Glutamatergic neuron (in vitro differentiated cells): ENCODE results near the gene PIP4K2B. TPM values are rescaled to one million over a fixed set of nuclear protein-coding genes. Genes with fewer than 3 reads are reported as not detected.
A peak's percentile ranks its signal among the peaks of the same experiment; 100 is the strongest.

Experiments
- DNase-seq: peaks from one replicate; pipeline ENCODE4 v3.0.0; 2022
- H3K27ac Mint-ChIP-seq: one replicate; pipeline ENCODE4 v1.8.0; 2020; ENCODE audit warnings: mild to moderate bottlenecking, mixed read lengths, inconsistent platforms; ENCODE audit not compliant: unreplicated experiment
- H3K27me3 Mint-ChIP-seq: one replicate; pipeline ENCODE4 v1.8.0; 2020; ENCODE audit warnings: mild to moderate bottlenecking, moderate library complexity, mixed read lengths, inconsistent platforms; ENCODE audit not compliant: unreplicated experiment
- H3K36me3 Mint-ChIP-seq: one replicate; pipeline ENCODE4 v1.8.0; 2020; ENCODE audit warnings: mild to moderate bottlenecking, mixed read lengths, inconsistent platforms; ENCODE audit not compliant: unreplicated experiment
- H3K4me1 Mint-ChIP-seq: one replicate; pipeline ENCODE4 v1.8.0; 2020; ENCODE audit warnings: mild to moderate bottlenecking, low read depth, mixed read lengths, inconsistent platforms; ENCODE audit not compliant: unreplicated experiment
- H3K4me3 Mint-ChIP-seq: one replicate; pipeline ENCODE4 v1.8.0; 2020; ENCODE audit warnings: mild to moderate bottlenecking, mixed read lengths, inconsistent platforms; ENCODE audit not compliant: unreplicated experiment
- H3K9me3 Mint-ChIP-seq: one replicate; pipeline ENCODE4 v1.8.0; 2020; ENCODE audit warnings: mild to moderate bottlenecking, moderate library complexity, mixed read lengths, inconsistent platforms; ENCODE audit not compliant: unreplicated experiment
- total RNA-seq: library from RNA; stranded (reverse); fragmentation: NEBNext Ultra II Directional; extraction: Animal tissue kit (Norgen Biotek cat#: 25700); gene quantifications from one replicate; pipeline ENCODE4 v1.2.1, GENCODE V29; 2021; ENCODE audit not compliant: unreplicated experiment
- TF ChIP-seq, protein P1 (sequence below): fragments of 200-600 bp; sonication (generic); IDR thresholded peaks from one replicate; pipeline ENCODE4 v1.5.0; 2021; ENCODE audit not compliant: partially characterized antibody, unreplicated experiment

The PIP4K2B gene
- total RNA-seq, 1 donor from 2014 or later, result 66.4 TPM

DNA sequence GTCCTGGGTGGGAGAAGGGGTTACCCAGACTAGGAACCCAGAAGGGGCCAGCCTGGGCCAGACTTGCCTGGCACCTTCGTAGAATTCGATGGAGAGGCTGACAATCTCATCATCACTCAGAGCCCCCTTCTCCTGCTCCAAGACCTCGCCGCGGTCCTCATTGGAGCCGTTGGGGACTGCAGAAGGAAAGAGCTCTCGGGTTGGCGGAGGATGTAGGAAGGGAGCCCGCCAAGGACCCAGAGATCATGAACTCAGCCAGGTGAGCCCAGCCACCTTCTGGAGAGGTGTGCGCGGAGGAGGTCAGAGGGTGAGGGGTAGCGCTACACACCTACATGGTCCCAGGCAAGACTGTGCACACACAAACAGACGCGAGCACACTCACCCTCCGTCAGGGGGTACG is 60.7 kb downstream of the PIP4K2B start:
- TF ChIP-seq, protein P1, sequence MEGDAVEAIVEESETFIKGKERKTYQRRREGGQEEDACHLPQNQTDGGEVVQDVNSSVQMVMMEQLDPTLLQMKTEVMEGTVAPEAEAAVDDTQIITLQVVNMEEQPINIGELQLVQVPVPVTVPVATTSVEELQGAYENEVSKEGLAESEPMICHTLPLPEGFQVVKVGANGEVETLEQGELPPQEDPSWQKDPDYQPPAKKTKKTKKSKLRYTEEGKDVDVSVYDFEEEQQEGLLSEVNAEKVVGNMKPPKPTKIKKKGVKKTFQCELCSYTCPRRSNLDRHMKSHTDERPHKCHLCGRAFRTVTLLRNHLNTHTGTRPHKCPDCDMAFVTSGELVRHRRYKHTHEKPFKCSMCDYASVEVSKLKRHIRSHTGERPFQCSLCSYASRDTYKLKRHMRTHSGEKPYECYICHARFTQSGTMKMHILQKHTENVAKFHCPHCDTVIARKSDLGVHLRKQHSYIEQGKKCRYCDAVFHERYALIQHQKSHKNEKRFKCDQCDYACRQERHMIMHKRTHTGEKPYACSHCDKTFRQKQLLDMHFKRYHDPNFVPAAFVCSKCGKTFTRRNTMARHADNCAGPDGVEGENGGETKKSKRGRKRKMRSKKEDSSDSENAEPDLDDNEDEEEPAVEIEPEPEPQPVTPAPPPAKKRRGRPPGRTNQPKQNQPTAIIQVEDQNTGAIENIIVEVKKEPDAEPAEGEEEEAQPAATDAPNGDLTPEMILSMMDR, result no peak
- no peak for DNase-seq
- H3K36me3 Mint-ChIP-seq, result peaks cover 5% of the 10 kb centered on the region
- H3K9me3 Mint-ChIP-seq, result peaks cover 13% of the 10 kb centered on the region
- peaks cover 9% of the 10 kb centered on the region for H3K27me3 Mint-ChIP-seq
- peaks cover 24% of the 10 kb centered on the region for H3K4me1 Mint-ChIP-seq
- no peak overlapping the region for H3K4me3 Mint-ChIP-seq
- no peak overlapping the region for H3K27ac Mint-ChIP-seq

DNA sequence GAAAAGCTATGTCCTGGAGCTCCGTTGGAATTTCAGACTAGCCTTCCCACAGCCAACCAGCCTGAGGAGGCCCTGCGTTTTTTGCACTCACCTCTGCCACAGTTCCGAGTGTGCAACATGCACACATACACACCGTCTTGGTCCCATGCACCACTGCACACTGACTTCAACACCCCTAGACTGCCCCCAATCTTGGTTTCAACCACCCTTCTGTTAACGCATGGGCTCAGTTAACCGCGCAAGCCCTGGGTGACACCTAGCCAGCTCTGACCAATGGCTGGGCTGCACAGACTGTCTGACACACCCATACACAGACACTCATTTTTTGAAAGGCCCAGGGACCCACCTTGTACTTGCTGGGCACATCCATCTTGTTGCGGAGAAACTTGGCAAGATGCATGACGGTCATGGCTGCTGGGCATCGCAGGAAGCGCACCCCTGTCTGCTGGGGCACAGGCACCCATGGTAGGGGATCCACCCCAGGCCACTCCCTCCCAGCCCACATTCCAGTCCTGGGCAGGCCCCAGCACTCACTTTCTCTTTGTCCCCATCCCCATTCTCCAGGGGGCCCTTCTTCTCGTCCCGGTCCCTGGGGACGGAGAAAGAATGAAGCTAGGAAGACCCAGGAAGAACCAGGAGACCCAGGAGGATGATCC is 61.2 kb downstream of the PIP4K2B start:
- Mint-ChIP-seq H3K4me3 (peak overlapping the region; percentile 32), H3K9me3 (peaks cover 12% of the 10 kb centered on the region), H3K4me1 (peaks cover 18% of the 10 kb centered on the region), H3K27ac (no peak overlapping the region), H3K36me3 (peaks cover 5% of the 10 kb centered on the region), H3K27me3 (peaks cover 11% of the 10 kb centered on the region)
- TF ChIP-seq, protein P1, result no peak
- no peak for DNase-seq

DNA sequence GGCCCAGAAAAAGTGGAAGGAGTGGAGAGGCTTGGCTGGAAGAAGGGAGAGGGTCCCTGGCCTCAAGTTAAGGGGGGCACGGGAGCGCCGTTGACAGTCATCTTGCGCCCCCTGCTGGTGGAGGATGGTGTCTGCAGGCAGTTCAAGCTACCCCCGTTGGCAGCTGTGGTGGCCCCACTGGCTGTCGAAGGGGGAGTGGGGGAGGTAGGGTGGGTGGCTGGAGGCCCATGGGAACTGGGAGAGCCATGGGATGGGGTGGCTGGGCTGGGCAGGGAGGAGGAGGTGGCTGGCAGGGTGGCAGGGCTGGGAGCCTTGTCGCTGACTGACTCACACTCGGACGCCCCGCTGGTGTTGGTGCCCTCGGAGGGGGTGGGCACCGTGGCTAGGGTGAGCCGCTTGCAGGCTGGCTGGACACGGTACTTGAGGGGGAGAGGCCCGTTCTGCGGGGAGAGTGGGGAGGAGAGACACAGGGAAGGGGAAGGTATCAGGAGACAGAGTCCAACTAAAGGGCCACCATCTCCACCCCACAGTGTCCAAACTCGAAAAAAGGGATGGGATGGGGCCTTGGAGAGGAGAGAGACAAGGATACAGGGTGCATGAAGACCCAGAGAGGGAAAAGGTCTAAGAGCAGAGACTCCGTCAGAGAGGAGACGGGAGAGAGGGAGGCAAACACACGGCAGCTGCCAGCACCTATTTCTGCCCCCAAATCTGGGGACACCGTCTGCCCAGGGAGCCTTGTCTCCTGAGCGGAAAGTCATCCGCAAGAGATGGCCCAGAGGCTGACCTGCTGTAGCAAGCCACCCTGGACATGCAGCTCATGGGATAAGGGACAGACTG is 64.0 kb downstream of the PIP4K2B start:
- peaks cover 12% of the 10 kb centered on the region for H3K9me3 Mint-ChIP-seq
- H3K36me3 Mint-ChIP-seq, result peaks cover 5% of the 10 kb centered on the region
- H3K4me1 Mint-ChIP-seq, result peaks cover 1% of the 10 kb centered on the region
- H3K27ac Mint-ChIP-seq, result no peak overlapping the region
- H3K27me3 Mint-ChIP-seq, result peaks cover 9% of the 10 kb centered on the region
- H3K4me3 Mint-ChIP-seq, result no peak overlapping the region
- TF ChIP-seq, protein P1, result peak; percentile 94
- DNase-seq, result peak; percentile 84

DNA sequence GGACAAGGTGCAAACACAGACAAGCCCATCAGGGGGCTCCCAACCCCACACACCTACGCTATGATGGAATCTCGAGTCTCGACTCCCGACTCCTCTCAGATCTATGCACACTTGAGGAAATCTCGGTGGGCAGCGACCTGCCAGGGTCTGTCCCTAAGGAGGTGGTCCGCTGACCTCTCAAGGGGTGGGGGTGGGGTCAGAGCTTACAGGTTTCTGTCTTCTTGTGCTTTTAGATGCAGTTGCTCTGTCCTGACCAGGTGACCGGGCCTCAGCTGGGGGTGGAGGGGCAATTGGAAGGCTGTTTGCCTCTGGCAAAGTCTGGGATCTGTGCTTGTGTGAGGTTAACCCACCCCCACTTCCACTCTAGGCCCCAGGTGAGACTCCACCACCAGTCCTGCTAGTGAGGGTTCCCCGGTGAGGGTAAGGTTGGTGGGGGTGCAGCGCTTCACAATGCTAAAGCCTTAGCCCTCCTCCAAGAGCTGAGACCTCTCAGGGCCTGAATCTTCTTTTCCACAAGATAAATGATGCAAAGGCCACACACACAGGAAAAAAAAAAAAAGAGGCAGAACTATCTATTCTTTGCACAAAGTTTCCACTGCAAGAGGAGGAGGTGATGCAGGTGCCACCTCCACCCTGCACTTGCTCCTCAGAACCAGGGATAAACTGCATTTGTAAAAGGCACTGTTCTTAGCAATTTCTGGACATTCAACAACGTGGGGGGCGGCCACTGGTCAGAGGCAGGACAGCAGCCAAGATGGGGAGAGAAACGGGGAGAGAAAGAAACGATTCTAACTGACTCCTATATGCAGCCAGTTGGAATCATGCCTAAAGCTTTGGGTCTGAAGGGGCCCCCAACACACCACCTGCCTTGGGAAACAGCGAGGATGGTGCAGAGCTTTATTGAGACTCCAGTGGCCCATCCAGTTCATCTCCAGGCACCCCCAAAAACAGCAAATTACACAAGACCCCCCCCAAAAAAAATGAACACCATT is 65.1 kb downstream of the PIP4K2B start:
- Mint-ChIP-seq H3K4me3 (no peak overlapping the region), H3K27ac (no peak overlapping the region), H3K36me3 (peaks cover 5% of the 10 kb centered on the region)

More for the DNA sequence above, 65.1 kb downstream of the PIP4K2B start:
- TF ChIP-seq, protein P1, result no peak
- Mint-ChIP-seq H3K4me1 (no peaks in the 10 kb centered on the region), H3K27me3 (peaks cover 9% of the 10 kb centered on the region), H3K9me3 (peaks cover 13% of the 10 kb centered on the region)
- no peak for DNase-seq
